Measurements from ENCODE around the gene RIMS4.

Gene RIMS4

DNA sequence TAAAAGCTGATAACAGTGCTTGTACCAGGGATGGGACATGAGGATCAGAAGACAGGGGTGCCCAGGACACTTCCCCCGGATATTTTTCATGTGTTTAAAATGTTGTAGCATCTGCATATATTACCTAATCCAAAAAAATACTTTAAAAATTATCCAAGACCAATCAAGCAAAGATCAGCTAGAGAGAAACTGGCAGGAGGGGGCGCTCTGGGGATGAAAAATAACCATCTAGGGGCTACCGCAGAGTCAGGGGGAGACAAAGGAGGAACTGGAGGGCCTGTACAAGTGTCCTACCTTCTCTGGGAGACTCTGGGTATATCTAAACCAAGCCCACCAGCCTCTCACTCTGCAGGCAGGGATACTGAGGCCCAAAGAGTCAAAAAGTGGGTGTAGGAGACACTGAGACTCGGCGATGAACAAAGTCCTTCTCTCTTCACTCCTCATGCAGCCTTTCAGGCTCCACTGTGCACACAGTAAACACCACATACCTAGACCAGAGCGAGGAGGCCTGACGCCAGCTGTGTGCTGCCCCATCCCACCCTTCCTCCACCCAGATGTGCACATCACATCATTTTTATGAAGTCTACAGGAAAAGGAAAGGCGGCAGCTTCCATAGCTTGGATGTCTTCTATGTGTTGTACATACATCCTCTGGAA is 9.8 kb downstream of the RIMS4 start:
- Histone ChIP-seq H3K9me3 (ENCODE audit: low read length) (no peaks in the 10 kb centered on the region), H3K4me1 (ENCODE audit: insufficient read depth, low read length) (peaks cover 2% of the 10 kb centered on the region), H3K36me3 (ENCODE audit: insufficient read depth, low read length) (no peaks in the 10 kb centered on the region), H2AFZ (ENCODE audit: low read depth, low read length) (no peak overlapping the region), H3K27me3 (ENCODE audit: insufficient read depth, low read length) (peaks cover 9% of the 10 kb centered on the region), H3K4me3 (ENCODE audit: low read length) (no peak overlapping the region)

DNA sequence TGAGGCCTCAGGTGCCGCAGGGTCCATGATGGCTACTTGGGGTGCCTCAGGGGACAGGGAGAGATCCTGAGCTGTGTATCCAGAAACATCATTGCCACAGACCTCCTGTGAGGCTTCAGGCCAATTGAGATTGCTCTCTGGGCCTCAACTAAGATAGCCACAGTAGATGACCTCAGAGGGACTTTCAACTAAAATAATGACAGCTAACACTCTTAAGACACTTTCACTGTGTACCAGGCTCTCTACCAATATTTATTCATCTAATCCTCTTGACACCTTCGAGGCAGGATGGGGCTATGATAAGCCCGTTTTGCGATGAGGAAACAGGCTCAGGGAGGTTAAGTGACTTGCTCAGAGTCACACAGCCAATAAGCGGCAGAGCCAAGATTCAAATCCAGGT is 10.7 kb downstream of the RIMS4 start:
- Histone ChIP-seq H3K27me3 (ENCODE audit: insufficient read depth, low read length) (peaks cover 9% of the 10 kb centered on the region), H3K4me3 (ENCODE audit: low read length) (no peak overlapping the region), H2AFZ (ENCODE audit: low read depth, low read length) (no peak overlapping the region), H3K9me3 (ENCODE audit: low read length) (no peaks in the 10 kb centered on the region), H3K36me3 (ENCODE audit: insufficient read depth, low read length) (no peaks in the 10 kb centered on the region), H3K4me1 (ENCODE audit: insufficient read depth, low read length) (no peaks in the 10 kb centered on the region)

DNA sequence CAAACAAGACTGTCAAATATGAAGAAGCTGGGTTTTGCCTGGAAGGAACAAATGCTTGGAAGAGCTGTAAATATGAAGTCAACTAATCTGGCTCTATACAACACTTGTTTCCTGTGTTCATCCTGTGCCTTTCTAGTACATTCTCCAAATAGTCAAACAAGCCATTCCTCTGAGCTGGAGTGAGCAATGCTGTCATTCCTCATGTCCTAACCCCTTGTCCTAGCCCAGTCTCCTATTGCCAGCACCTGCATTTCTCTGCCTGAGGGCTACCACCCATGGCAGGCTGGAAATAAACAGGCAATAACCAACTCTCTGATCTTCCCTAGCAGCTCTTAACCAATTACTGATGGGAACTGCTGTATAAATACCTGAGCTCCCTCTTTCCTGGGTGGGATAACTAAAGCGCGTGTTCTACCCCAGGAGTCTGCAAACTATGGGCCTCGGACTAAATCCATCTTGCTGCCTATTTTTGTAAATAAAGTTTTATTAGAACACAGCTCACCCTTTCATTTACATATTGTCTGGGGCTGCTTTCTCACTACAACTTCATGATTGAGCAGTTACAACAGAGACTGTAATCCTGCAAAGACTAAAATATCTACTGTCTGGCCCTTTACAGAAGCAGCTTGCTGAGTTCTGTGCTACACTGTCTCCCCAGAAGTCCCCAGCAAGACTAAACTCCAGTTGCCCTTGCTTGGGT is 13.4 kb downstream of the RIMS4 start:
- no peaks in the 10 kb centered on the region for H3K36me3 ChIP-seq (ENCODE audit: insufficient read depth, low read length)
- H3K27me3 ChIP-seq (ENCODE audit: insufficient read depth, low read length) = peaks cover 9% of the 10 kb centered on the region
- no peak overlapping the region for H2AFZ ChIP-seq (ENCODE audit: low read depth, low read length)
- no peaks in the 10 kb centered on the region for H3K9me3 ChIP-seq (ENCODE audit: low read length)
- no peak overlapping the region for H3K4me3 ChIP-seq (ENCODE audit: low read length)
- no peaks in the 10 kb centered on the region for H3K4me1 ChIP-seq (ENCODE audit: insufficient read depth, low read length)

DNA sequence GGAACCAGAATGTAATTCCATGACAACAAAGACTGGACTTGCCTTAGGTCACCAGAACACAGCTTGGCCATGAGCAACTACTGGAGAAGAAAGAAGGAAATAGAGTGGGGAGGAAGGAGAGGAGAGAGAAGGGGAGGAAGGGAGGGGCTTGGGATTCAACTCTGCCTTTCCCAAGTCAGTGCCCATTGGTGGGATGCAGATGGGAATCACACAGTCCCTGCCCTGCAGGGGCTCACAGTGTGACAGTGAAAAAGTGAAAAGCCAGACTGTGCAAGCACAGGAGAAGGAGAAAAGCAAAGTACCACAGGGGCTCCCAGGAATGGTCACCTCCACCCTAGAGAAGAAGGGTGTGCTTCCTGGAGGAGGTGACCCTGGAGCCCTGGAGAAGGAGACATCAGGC is 14.0 kb downstream of the RIMS4 start:
- peaks cover 6% of the 10 kb centered on the region for H3K27me3 ChIP-seq (ENCODE audit: insufficient read depth, low read length)
- H3K4me1 ChIP-seq (ENCODE audit: insufficient read depth, low read length) = no peaks in the 10 kb centered on the region
- H3K4me3 ChIP-seq (ENCODE audit: low read length) = no peak overlapping the region
- H2AFZ ChIP-seq (ENCODE audit: low read depth, low read length) = no peak overlapping the region
- no peaks in the 10 kb centered on the region for H3K36me3 ChIP-seq (ENCODE audit: insufficient read depth, low read length)
- H3K9me3 ChIP-seq (ENCODE audit: low read length) = no peaks in the 10 kb centered on the region

DNA sequence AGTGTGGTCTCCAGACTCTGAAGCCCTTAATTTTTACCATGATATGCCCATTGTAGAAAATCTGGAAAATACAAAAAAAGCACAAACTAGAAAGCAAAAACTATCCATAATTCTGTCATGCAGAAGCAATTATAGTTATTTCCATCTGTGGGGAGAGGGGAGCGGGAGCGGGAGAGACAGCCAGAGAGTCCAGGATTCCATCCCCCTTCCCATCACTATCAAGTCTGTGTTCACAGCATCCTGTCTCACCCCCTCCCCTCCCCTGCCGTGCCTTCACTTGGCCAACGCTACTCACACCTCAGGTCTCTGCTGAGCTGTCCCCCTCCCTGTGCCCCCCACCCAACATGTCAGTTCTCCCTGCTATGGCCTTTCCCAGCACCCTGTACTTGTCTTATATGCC is 14.5 kb downstream of the RIMS4 start:
- peaks cover 6% of the 10 kb centered on the region for H3K27me3 ChIP-seq (ENCODE audit: insufficient read depth, low read length)
- H3K36me3 ChIP-seq (ENCODE audit: insufficient read depth, low read length) = no peaks in the 10 kb centered on the region
- H3K9me3 ChIP-seq (ENCODE audit: low read length) = no peaks in the 10 kb centered on the region
- H2AFZ ChIP-seq (ENCODE audit: low read depth, low read length) = no peak overlapping the region
- H3K4me3 ChIP-seq (ENCODE audit: low read length) = no peak overlapping the region
- H3K4me1 ChIP-seq (ENCODE audit: insufficient read depth, low read length) = no peaks in the 10 kb centered on the region

DNA sequence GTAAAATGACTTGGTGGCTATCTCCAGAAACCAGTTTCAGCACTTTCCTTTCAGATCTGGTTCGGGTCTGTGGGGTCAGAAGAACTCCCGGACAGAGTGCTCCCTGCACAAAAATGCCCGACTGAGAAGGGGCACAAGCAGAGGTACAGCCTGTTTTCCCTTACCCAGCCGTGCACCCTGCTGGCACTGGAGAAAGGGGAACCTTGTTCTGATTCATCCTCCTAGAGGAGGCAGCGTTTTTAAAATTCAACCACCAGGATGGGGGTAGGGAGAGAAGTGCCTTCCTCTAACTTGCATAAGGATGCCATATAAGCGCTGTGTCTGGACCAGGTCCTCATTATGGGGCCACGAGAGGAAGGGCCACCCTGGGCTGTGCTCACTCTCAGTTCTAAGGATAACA is 17.6 kb downstream of the RIMS4 start:
- H2AFZ ChIP-seq (ENCODE audit: low read depth, low read length) = no peak overlapping the region
- no peak overlapping the region for H3K4me3 ChIP-seq (ENCODE audit: low read length)
- peaks cover 6% of the 10 kb centered on the region for H3K27me3 ChIP-seq (ENCODE audit: insufficient read depth, low read length)
- no peaks in the 10 kb centered on the region for H3K9me3 ChIP-seq (ENCODE audit: low read length)
- H3K4me1 ChIP-seq (ENCODE audit: insufficient read depth, low read length) = no peaks in the 10 kb centered on the region
- H3K36me3 ChIP-seq (ENCODE audit: insufficient read depth, low read length) = no peaks in the 10 kb centered on the region

DNA sequence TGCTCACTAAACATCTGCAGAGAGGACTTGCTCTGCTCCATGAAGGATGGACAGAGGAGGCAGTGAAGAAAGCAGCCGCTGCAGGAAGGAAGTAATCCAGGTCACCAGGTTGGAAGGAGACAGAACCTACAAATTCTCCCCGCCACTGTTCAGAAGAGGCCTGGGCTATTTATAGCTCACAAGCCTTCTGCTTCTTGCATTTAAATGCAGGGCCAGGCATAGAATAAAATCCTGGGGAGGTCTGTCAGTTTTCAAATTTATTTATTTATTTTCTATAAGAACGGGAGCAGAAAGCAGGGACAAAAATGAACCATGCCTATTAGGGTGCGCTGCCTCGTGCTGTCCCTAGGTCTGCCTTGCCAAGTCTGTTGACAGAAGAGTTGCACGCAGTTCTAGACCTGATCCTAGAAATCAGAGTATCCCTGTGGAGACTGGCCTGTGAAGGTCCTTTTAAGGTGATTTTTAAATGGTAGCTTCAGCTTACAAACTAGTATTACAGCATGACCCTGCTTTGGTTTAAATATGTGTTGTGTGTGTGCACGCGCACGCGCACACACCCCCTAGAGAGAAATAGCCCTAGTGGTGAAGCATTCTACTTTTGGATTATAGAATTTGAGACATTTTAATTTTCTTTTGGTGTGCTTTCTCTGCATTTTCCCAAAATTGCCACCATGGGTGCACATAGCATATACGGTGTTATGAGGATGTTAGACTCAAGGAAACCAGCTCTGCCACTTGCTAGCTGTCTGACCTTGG is 19.5 kb downstream of the RIMS4 start:
- Histone ChIP-seq H2AFZ (ENCODE audit: low read depth, low read length) (no peak overlapping the region), H3K27me3 (ENCODE audit: insufficient read depth, low read length) (no peaks in the 10 kb centered on the region), H3K4me1 (ENCODE audit: insufficient read depth, low read length) (no peaks in the 10 kb centered on the region), H3K4me3 (ENCODE audit: low read length) (no peak overlapping the region), H3K9me3 (ENCODE audit: low read length) (no peaks in the 10 kb centered on the region), H3K36me3 (ENCODE audit: insufficient read depth, low read length) (no peaks in the 10 kb centered on the region)

DNA sequence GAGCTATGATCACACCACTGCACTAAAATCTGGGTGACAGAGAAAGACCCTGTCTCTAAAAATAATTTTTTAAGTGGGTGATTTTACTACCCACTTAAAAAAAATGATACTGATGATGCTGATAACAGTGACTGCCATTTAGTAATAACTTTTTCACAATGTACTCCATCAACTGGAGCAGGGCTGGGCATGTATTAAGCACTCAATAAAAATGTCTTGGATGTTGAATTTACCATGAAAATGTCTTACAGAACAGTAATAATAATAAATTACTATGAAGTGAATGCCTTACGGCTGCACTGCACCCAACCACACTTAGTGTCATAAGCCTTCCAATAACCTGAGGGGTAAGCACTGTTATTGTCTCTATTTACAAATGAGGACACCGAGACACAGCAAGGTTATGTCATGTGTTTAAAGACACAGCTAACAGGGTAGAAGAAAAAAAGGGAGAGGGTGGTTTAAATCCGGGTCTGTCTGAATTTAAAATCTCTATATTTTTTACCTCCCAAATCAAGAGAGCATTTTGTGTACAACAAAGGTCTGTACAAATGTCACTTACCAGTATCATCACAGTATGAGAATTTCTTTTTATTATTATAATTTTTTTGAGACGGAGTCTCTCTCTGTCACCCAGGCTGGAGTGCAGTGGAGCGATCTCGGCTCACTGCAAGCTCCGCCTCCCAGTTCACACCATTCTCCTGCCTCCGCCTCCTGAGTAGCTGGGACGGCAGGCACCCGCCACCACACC is 21.5 kb downstream of the RIMS4 start:
- Histone ChIP-seq H3K4me3 (ENCODE audit: low read length) (no peak overlapping the region), H2AFZ (ENCODE audit: low read depth, low read length) (no peak overlapping the region), H3K36me3 (ENCODE audit: insufficient read depth, low read length) (no peaks in the 10 kb centered on the region), H3K4me1 (ENCODE audit: insufficient read depth, low read length) (no peaks in the 10 kb centered on the region), H3K9me3 (ENCODE audit: low read length) (no peaks in the 10 kb centered on the region), H3K27me3 (ENCODE audit: insufficient read depth, low read length) (no peaks in the 10 kb centered on the region)

DNA sequence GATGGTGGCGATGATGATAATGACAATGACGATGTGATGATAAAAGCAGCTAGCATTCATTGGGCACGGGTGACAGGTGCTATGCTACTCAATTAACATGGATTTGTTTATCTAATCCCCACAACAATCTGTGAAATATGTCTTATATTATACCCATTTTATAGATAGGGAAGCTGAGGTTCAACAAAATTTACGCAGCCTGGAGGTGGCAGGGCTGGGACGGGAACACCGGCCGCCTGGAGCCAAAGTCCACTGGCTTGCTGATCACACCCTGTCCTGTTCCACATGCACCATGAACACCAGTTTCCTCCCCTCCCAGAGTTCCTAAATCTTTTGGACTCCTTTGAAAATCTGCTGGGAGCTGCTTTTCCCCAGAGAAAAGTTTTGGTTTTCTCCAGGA is 23.0 kb downstream of the RIMS4 start:
- no peaks in the 10 kb centered on the region for H3K9me3 ChIP-seq (ENCODE audit: low read length)
- H3K36me3 ChIP-seq (ENCODE audit: insufficient read depth, low read length) = no peaks in the 10 kb centered on the region
- H2AFZ ChIP-seq (ENCODE audit: low read depth, low read length) = no peak overlapping the region
- no peaks in the 10 kb centered on the region for H3K27me3 ChIP-seq (ENCODE audit: insufficient read depth, low read length)
- H3K4me3 ChIP-seq (ENCODE audit: low read length) = no peak overlapping the region
- no peaks in the 10 kb centered on the region for H3K4me1 ChIP-seq (ENCODE audit: insufficient read depth, low read length)

DNA sequence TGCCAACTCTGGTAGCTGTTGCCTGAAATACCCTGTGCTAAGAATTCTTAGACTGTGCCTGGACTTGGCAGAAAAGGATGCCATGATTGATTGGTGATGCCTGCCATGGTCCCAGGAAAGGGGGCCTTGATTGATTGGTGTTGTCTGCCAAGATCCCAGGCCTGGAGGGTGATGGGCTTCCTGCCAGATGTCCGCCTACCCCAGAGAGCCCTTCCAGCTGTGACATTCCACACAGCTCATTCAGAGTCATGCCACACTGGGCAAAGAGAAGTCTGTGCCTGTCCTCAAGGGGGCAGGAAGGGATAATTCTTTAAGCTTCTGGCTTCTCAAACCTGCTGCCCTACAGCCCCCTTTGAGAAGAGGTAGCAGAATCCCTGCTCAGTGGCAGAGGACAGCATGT is 24.6 kb downstream of the RIMS4 start:
- Histone ChIP-seq H3K4me1 (ENCODE audit: insufficient read depth, low read length) (no peaks in the 10 kb centered on the region), H3K36me3 (ENCODE audit: insufficient read depth, low read length) (no peaks in the 10 kb centered on the region), H3K27me3 (ENCODE audit: insufficient read depth, low read length) (no peaks in the 10 kb centered on the region), H3K4me3 (ENCODE audit: low read length) (no peak overlapping the region), H3K9me3 (ENCODE audit: low read length) (no peaks in the 10 kb centered on the region), H2AFZ (ENCODE audit: low read depth, low read length) (no peak overlapping the region)

DNA sequence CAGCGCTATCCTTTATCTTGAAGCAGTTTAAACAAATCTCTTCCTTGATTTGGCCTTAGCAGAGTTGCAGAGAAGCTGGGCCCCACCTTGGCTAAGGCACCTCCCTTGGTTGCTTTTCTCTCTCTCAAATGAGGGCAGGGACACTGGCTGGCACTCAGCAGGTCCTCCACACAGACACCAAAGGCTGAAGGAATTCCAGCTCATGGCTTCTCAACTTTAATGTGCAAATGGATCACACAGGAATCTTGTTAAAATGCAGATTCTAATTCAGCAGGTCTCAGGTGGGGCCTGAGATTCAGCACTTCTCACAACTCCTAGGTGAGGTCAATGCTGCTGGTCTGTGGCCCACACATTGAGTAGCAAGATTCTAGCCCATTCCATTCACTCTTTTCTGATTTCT is 25.7 kb downstream of the RIMS4 start:
- Histone ChIP-seq H3K27me3 (ENCODE audit: insufficient read depth, low read length) (no peaks in the 10 kb centered on the region), H2AFZ (ENCODE audit: low read depth, low read length) (no peak overlapping the region), H3K9me3 (ENCODE audit: low read length) (no peaks in the 10 kb centered on the region), H3K36me3 (ENCODE audit: insufficient read depth, low read length) (no peaks in the 10 kb centered on the region), H3K4me1 (ENCODE audit: insufficient read depth, low read length) (no peaks in the 10 kb centered on the region), H3K4me3 (ENCODE audit: low read length) (no peak overlapping the region)

DNA sequence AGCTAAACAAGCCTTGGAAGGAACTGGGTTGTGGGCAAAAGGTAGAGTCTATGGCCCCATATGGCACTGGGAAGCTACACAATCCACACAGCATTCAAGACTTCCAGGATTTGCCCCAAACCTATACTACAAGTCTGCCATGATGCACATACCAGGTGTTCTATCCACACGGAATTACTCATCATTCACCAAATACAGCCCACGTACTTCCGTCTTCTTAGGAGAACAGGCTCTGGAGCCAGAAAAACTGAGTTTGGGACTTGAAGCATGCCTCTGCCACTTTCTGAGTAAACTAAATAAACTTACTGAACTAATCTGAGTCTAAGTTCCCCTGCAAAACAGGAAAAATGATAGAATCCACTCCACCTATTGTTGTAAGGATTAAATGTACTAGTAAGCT is 28.6 kb downstream of the RIMS4 start:
- no peaks in the 10 kb centered on the region for H3K27me3 ChIP-seq (ENCODE audit: insufficient read depth, low read length)
- no peak overlapping the region for H2AFZ ChIP-seq (ENCODE audit: low read depth, low read length)
- H3K4me3 ChIP-seq (ENCODE audit: low read length) = no peak overlapping the region
- H3K4me1 ChIP-seq (ENCODE audit: insufficient read depth, low read length) = no peaks in the 10 kb centered on the region
- H3K9me3 ChIP-seq (ENCODE audit: low read length) = no peaks in the 10 kb centered on the region
- H3K36me3 ChIP-seq (ENCODE audit: insufficient read depth, low read length) = no peaks in the 10 kb centered on the region

DNA sequence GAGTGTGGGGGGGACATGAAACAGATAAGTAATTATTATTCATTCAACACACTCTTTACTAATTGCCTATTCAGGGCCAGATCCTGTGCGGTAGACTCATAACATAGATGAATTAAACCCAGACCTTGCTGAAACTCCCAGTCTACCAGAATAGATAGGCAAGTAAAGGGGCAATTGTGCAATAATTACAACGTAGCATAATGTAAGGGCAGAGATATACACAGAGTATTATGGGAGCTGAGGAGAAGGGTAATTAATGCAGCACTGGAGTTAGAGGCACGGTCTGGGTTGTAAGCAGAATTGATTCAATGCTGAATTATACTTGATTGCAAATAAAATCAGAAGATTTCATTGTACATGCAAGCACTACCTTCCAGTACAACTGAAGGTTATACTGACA is 29.2 kb downstream of the RIMS4 start:
- H2AFZ ChIP-seq (ENCODE audit: low read depth, low read length) = no peak overlapping the region
- no peaks in the 10 kb centered on the region for H3K9me3 ChIP-seq (ENCODE audit: low read length)
- H3K36me3 ChIP-seq (ENCODE audit: insufficient read depth, low read length) = no peaks in the 10 kb centered on the region
- H3K27me3 ChIP-seq (ENCODE audit: insufficient read depth, low read length) = no peaks in the 10 kb centered on the region
- no peaks in the 10 kb centered on the region for H3K4me1 ChIP-seq (ENCODE audit: insufficient read depth, low read length)
- H3K4me3 ChIP-seq (ENCODE audit: low read length) = no peak overlapping the region

All from neuron (in vitro differentiated cells).